SK-N-MC (cell line): Measurements from ENCODE around the gene SMIM41.

ENCODE experiments used
- EZH2 ChIP-seq: fragments of 200-600 bp; sonication (generic); IDR thresholded peaks from one replicate; pipeline ENCODE4 v1.6.1; 2017; ENCODE audit warnings: antibody characterized with exemption
- POLR2AphosphoS5 ChIP-seq: IDR thresholded peaks from 2 replicates; pipeline ENCODE4 v1.6.1; 2012; ENCODE audit warnings: mild to moderate bottlenecking, low read depth, low read length, borderline replicate concordance

DNA sequence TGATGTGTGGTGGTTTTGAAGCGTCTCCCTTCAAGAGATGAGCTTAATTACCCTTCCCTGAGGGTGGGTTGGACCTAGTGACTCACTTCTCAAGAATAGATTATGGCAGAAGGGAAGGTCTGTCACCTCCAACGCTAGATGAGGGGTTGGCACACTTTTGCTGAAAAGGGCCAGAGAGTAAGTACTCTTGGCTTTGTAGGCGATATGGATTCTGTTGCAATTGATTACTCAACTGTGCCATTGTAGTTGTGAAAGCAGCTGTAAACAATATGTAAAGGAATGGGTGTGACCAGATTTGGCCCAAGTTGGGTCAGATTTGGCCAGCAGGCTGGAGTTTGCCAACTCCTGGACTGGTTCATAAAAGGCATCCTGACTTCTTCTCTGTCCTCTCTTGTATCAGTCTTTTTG, 53.3 kb downstream of the SMIM41 start:
- TF ChIP-seq EZH2 = no peak
- TF ChIP-seq POLR2AphosphoS5 = no peak
